Kidney (tissue), 14 donors: ENCODE results near the gene NME7. TPM values are rescaled to one million over a fixed set of nuclear protein-coding genes. Genes with fewer than 3 reads are reported as not detected.

ENCODE experiments used
- DNase-seq, 5 donors: peaks; one replicate each; pipeline ENCODE4 v3.0.0-alpha.2; 2013 to 2020
- FAIRE-seq: peaks from 2 replicates; lab custom pipeline; 2012; peaks lifted over from hg19 to GRCh38; lab: Jason Lieb, UNC
- H3K27ac ChIP-seq, 2 donors: one replicate each; pipeline ENCODE4 v1.7.0; 2013; ENCODE audit warnings: low read depth in 2 of 2, low read length in 2 of 2, inconsistent platforms in 1 of 2
- H3K27me3 ChIP-seq: one replicate; pipeline ENCODE4 v1.7.1; 2013; ENCODE audit warnings: low read length, inconsistent platforms; ENCODE audit not compliant: control insufficient read depth, insufficient read depth
- H3K36me3 ChIP-seq, 3 donors: one replicate each; pipeline versions ENCODE4 v1.7.0 to v1.7.1; 2013; ENCODE audit warnings: low read length in 3 of 3, control low read depth in 1 of 3, inconsistent platforms in 1 of 3; ENCODE audit not compliant: insufficient read depth in 3 of 3, control insufficient read depth in 2 of 3
- H3K4me1 ChIP-seq, 3 donors: one replicate each; pipeline versions ENCODE4 v1.7.0 to v1.7.1; 2013; ENCODE audit warnings: low read length in 3 of 3, inconsistent platforms in 1 of 3, low read depth in 1 of 3; ENCODE audit not compliant: control insufficient read depth in 2 of 3, insufficient read depth in 2 of 3
- H3K4me3 ChIP-seq, 3 donors: one replicate each; pipeline versions ENCODE4 v1.7.0 to v1.8.1; 2013; ENCODE audit warnings: low read length in 3 of 3, control low read depth in 1 of 3, inconsistent platforms in 1 of 3
- H3K9ac ChIP-seq, 3 donors: one replicate each; pipeline versions ENCODE4 v1.7.0 to v1.7.1; 2013; ENCODE audit warnings: low read length in 3 of 3, control low read depth in 1 of 3, inconsistent platforms in 1 of 3
- H3K9me3 ChIP-seq, 3 donors: one replicate each; pipeline versions ENCODE4 v1.7.0 to v1.7.1; 2013; ENCODE audit warnings: low read length in 3 of 3, control low read depth in 1 of 3, inconsistent platforms in 1 of 3; ENCODE audit not compliant: control insufficient read depth in 2 of 3, insufficient read depth in 1 of 3
- intact Hi-C: fragments of 100-400 bp; cut with DNase I; formaldehyde crosslinking; loops from one replicate; pipeline ENCODE4 v1.11.1; 2022
- polyA plus RNA-seq: library from polyadenylated mRNA; stranded (reverse); fragments of 350-450 nt; fragmentation: Illumina TruSeq; extraction: RNeasy Lipid Tissue Mini Kit (QIAGEN cat#74804); gene quantifications from one replicate; pipeline ENCODE4 v1.2.3, GENCODE V29; 2014; ENCODE audit warnings: low read depth, low replicate concordance; ENCODE audit not compliant: insufficient read depth
- total RNA-seq: library from RNA; stranded (reverse); fragmentation: NEBNext Ultra II Directional; extraction: Animal tissue kit (Norgen Biotek cat#: 25700); gene quantifications from one replicate; pipeline ENCODE4 v1.2.1, GENCODE V29; 2021
- TF ChIP-seq, protein P1 (sequence below): IDR thresholded peaks from 3 replicates; pipeline ENCODE4 v1.5.1; 2012; ENCODE audit warnings: mild to moderate bottlenecking, moderate library complexity, borderline replicate concordance; ENCODE audit not compliant: insufficient read depth; ENCODE audit errors: extremely low read depth
- donor health status: control.
- donor health status: control.
- donor health status: control.
- donor health status: control.
- donor health status: control.
- donor health status: DM: yes; HTN: yes; CAD: no.
- donor health status: Normal renal cell carcinoma (clear cell type).

The NME7 gene
- total and polyA plus RNA-seq, 2 donors from 2014 or later = 13.7 to 31.9 TPM

DNA sequence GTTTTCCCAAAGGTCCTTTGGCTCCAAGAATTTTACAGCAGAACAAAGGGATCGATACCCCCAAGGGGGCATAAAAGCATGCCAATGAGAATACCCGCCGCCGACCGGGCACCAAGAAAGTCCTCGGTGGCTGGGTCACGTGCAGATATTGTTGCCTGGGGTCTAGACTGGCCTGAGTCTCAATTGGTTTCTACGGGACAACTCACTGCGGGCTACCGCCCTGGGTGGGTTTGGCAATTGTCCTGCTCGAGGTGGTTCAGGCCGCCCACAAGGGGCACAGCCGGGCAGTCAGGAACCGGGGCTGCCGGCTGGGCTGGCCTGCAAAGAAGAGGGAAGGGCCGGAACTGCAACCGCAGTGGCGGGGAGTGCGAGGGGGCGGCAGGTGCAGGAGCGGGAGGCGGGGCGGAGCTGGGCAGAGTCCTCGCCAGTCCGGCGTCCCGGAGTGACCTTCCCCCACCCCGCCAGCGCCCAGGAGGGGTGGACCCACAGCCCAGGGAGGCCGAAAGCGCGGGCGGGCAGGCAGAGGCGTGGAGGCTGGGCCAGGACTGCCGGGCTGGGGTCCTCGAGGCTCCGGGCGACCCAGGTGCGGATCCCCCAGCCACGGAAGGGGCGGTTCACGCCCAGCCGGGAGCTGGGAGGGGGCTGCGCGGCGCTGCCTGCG is 262.0 kb downstream of the NME7 start:
- TF ChIP-seq, protein P1, sequence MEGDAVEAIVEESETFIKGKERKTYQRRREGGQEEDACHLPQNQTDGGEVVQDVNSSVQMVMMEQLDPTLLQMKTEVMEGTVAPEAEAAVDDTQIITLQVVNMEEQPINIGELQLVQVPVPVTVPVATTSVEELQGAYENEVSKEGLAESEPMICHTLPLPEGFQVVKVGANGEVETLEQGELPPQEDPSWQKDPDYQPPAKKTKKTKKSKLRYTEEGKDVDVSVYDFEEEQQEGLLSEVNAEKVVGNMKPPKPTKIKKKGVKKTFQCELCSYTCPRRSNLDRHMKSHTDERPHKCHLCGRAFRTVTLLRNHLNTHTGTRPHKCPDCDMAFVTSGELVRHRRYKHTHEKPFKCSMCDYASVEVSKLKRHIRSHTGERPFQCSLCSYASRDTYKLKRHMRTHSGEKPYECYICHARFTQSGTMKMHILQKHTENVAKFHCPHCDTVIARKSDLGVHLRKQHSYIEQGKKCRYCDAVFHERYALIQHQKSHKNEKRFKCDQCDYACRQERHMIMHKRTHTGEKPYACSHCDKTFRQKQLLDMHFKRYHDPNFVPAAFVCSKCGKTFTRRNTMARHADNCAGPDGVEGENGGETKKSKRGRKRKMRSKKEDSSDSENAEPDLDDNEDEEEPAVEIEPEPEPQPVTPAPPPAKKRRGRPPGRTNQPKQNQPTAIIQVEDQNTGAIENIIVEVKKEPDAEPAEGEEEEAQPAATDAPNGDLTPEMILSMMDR = no peak
- peaks cover 6 to 37% (median 24%) of the 10 kb centered on the region in 3 donors for H3K4me1 ChIP-seq
- no peak for FAIRE-seq
- intact Hi-C loops = no loop called here
- H3K36me3 ChIP-seq = peaks cover 0 to 35% (median 12%) of the 10 kb centered on the region in 3 donors
- H3K4me3 ChIP-seq = peak overlapping the region in 2 of 3 donors; percentile 67 to 88
- H3K27ac ChIP-seq = peak overlapping the region; percentile 95 to 99
- peak; percentile 90 to 98 (median 92) for DNase-seq
- no peaks in the 10 kb centered on the region for H3K27me3 ChIP-seq
- no peaks in the 10 kb centered on the region for H3K9me3 ChIP-seq
- peak overlapping the region in 2 of 3 donors; percentile 15 to 94 for H3K9ac ChIP-seq

- FAIRE-seq (no peak), DNase-seq (peak in 1 of 5 donors; percentile 51)
- Histone ChIP-seq H3K27me3 (no peaks in the 10 kb centered on the region), H3K9me3 (no peaks in the 10 kb centered on the region), H3K4me3 (peak overlapping the region in 2 of 3 donors; percentile 67 to 88), H3K4me1 (peaks cover 6 to 37% (median 27%) of the 10 kb centered on the region in 3 donors), H3K9ac (peak overlapping the region in 2 of 3 donors; percentile 15 to 94), H3K27ac (peak overlapping the region; percentile 95 to 99), H3K36me3 (peaks cover 0 to 30% (median 12%) of the 10 kb centered on the region in 3 donors)
- TF ChIP-seq, protein P1 = no peak
- intact Hi-C loops = no loop called here
Measured at GRCh38 chr1:169105087-169105433, 262.5 kb downstream of the NME7 start.

DNA sequence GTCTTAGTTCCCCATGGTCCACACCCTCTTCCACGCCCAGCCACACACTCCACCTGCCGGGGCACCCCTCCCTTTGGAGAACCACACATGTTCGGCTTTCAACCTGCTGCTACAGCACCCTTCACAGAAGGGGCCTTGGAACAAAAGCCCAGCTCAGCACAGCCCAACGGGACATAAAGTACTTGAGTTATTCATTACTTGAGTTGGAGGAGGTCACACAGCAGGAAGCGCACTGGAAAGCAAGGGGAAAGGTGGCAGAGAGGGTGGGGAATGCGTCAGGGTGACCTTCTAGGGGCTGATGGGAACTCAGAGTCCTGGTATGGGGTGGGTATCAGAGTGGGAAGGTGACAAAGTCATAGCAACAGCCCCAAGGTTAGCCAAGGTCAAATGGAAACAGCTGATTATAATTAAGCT is 264.1 kb downstream of the NME7 start:
- DNase-seq (peak; percentile 74 to 91 (median 86)), FAIRE-seq (no peak)
- TF ChIP-seq, protein P1 = no peak
- H3K9ac ChIP-seq = peak overlapping the region in 2 of 3 donors; percentile 34 to 94
- peaks cover 0 to 16% (median 6%) of the 10 kb centered on the region in 3 donors for H3K36me3 ChIP-seq
- no peaks in the 10 kb centered on the region for H3K27me3 ChIP-seq
- intact Hi-C loops = no loop called here
- H3K27ac ChIP-seq = peak overlapping the region; percentile 95 to 99
- peaks cover 6 to 35% (median 27%) of the 10 kb centered on the region in 3 donors for H3K4me1 ChIP-seq
- peak overlapping the region in 2 of 3 donors; percentile 63 to 72 for H3K4me3 ChIP-seq
- H3K9me3 ChIP-seq = no peaks in the 10 kb centered on the region
